ENCODE measurements around the gene USP5.

- TF ChIP-seq CTCF (IDR thresholded peaks at IDR 0.05; ENCODE audit: poor library complexity) (no peak), EZH2 (IDR thresholded peaks at IDR 0.05; ENCODE audit: borderline replicate concordance) (no peak), EZH2phosphoT487 (IDR thresholded peaks at IDR 0.05; ENCODE audit: low read depth, severe bottlenecking, unreplicated experiment) (no peak)
Observed at GRCh38 chr12:6883683-6884082, 31.7 kb downstream of the USP5 start.

All from hepatocyte (in vitro differentiated cells).